Measurements from ENCODE around the gene EPAS1. TPM values are rescaled to one million over a fixed set of nuclear protein-coding genes. Genes with fewer than 3 reads are reported as not detected.

EPAS1 gene
- polyA plus RNA-seq, 1 of the 3 experiments (the other 2 are of a cell fraction), result 69.2 TPM

GRCh38 chr2:46435796-46436360 lies 138.7 kb downstream of the EPAS1 start (continued):
- TF ChIP-seq USF1 (IDR thresholded peaks at IDR 0.05; ENCODE audit: borderline replicate concordance, low read depth), result no peak
- no peak for TF ChIP-seq SMC3 (IDR thresholded peaks at IDR 0.05; ENCODE audit: low read depth, low read length)

Small RNAs within 50 kb of the gene (small RNA-seq; reads per million reads assigned to genes)
- 0 reads per million in 7 experiments for gene RF00017

Other genes starting within 250 kb of the EPAS1 start
- gene TMEM247, start 182.2 kb downstream of the EPAS1 start, polyA plus RNA-seq (2012; rRNA removed), result not detected in 2 replicates
- 33.6 and 41.2 TPM in 2 replicates for gene RHOQ, start 245.1 kb downstream of the EPAS1 start, polyA plus RNA-seq (2012; rRNA removed)
- gene ATP6V1E2, start 245.2 kb downstream of the EPAS1 start, polyA plus RNA-seq (2012; rRNA removed), result 9.3 and 9.5 TPM in 2 replicates